SK-N-SH treated with all-trans-retinoic acid at 6 μM for 48 hours (cell line): ENCODE results near the gene HS6ST3.

Experiments
- CREB5 ChIP-seq: fragments of 250-450 bp; sonication (Bioruptor Pico); IDR thresholded peaks from 2 replicates; pipeline ENCODE4 v1.5.1; 2020; ENCODE audit warnings: low read depth, mild to moderate bottlenecking, moderate library complexity
- OSR1 ChIP-seq: fragments of 250-450 bp; sonication (Bioruptor Pico); IDR thresholded peaks from 2 replicates; pipeline ENCODE4 v1.8.0; 2022; ENCODE audit warnings: moderate library complexity, mild to moderate bottlenecking, inconsistent platforms
- PATZ1 ChIP-seq: fragments of 250-450 bp; sonication (Bioruptor Pico); IDR thresholded peaks from 2 replicates; pipeline ENCODE4 v1.8.0; 2020; ENCODE audit warnings: mild to moderate bottlenecking, moderate library complexity, borderline replicate concordance
- RARB ChIP-seq: fragments of 250-450 bp; sonication (Bioruptor Pico); IDR thresholded peaks from 2 replicates; pipeline ENCODE4 v1.8.0; 2021; ENCODE audit warnings: mild to moderate bottlenecking, moderate library complexity
- TCF4 ChIP-seq: fragments of 250-450 bp; sonication (Bioruptor Pico); IDR thresholded peaks from 2 replicates; pipeline ENCODE4 v1.8.0; 2021; ENCODE audit warnings: mild to moderate bottlenecking, moderate library complexity, borderline replicate concordance
- TOX ChIP-seq: fragments of 250-450 bp; sonication (Bioruptor Pico); IDR thresholded peaks from 2 replicates; pipeline ENCODE4 v1.8.0; 2021; ENCODE audit warnings: mild to moderate bottlenecking, moderate library complexity, borderline replicate concordance
- ZFP3 ChIP-seq: fragments of 250-450 bp; sonication (Bioruptor Pico); IDR thresholded peaks from 2 replicates; pipeline ENCODE4 v1.5.0; 2020; ENCODE audit warnings: mild to moderate bottlenecking, moderate library complexity
- ZFP30 ChIP-seq: fragments of 450-650 bp; formaldehyde crosslinking; IDR thresholded peaks from 2 replicates; pipeline ENCODE4 v1.5.0; 2022; ENCODE audit warnings: mild to moderate bottlenecking, moderate library complexity
- ZNF70 ChIP-seq: fragments of 450-650 bp; formaldehyde crosslinking; IDR thresholded peaks from 2 replicates; pipeline ENCODE4 v1.5.0; 2020; ENCODE audit warnings: mild to moderate bottlenecking, moderate library complexity

- TF ChIP-seq OSR1 = no peak
- no peak for TF ChIP-seq ZFP3 (CRISPR knock-in tag)
- TF ChIP-seq TCF4 (CRISPR knock-in tag) = no peak
- TF ChIP-seq ZFP30 (CRISPR knock-in tag) = no peak
- TF ChIP-seq CREB5 (CRISPR knock-in tag) = no peak
- TF ChIP-seq ZNF70 (CRISPR knock-in tag) = no peak
- TF ChIP-seq PATZ1 (CRISPR knock-in tag) = no peak
- TF ChIP-seq TOX = no peak
- no peak for TF ChIP-seq RARB (CRISPR knock-in tag)
Measured at GRCh38 chr13:96821381-96821780, 731.5 kb downstream of the HS6ST3 start.
